HepG2 (cell line): ENCODE measurements around the gene CD9.

Experiments
- MAX ChIP-seq: IDR thresholded peaks from 2 replicates; pipeline ENCODE4 v1.6.1; 2012; ENCODE audit warnings: inconsistent platforms
- NFKBIZ ChIP-seq: IDR thresholded peaks from 2 replicates; pipeline ENCODE4 v1.6.1; 2018; ENCODE audit warnings: missing genetic modification reagents, missing compliant biosample characterization
- ZNF451 ChIP-seq: sonication (generic); formaldehyde crosslinking; IDR thresholded peaks from 2 replicates; pipeline ENCODE4 v1.5.0; 2020; ENCODE audit warnings: mild to moderate bottlenecking, missing genetic modification reagents
- ZNF629 ChIP-seq: sonication (generic); formaldehyde crosslinking; conservative IDR thresholded peaks from 2 replicates; pipeline ENCODE4 v1.5.0; 2020; ENCODE audit warnings: missing genetic modification reagents

GRCh38 chr12:6158749-6159148, 41.5 kb upstream of the CD9 start:
- TF ChIP-seq ZNF629 (CRISPR knock-in tag) (no peak), ZNF451 (CRISPR knock-in tag) (no peak), MAX (no peak), NFKBIZ (CRISPR knock-in tag) (no peak)
